Stimulated activated CD4-positive, alpha-beta T cell treated with anti-CD3 and anti-CD28 coated beads, Interleukin-4, amount 100 ng/mL, for 4 hours (primary cell): Measurements from ENCODE around the gene DCAF7.

Experiments
- DNase-seq, 2 experiments: peaks; one replicate each; pipeline ENCODE4 v3.0.0-alpha.2; 2020

Gene DCAF7

GRCh38 chr17:63634163-63634562, 83.9 kb downstream of the DCAF7 start:
- DNase-seq = no peak

GRCh38 chr17:63634816-63635215, 84.5 kb downstream of the DCAF7 start:
- DNase-seq = no peak

- no peak for DNase-seq
Observed at GRCh38 chr17:63635290-63635689, 85.0 kb downstream of the DCAF7 start.

DNA sequence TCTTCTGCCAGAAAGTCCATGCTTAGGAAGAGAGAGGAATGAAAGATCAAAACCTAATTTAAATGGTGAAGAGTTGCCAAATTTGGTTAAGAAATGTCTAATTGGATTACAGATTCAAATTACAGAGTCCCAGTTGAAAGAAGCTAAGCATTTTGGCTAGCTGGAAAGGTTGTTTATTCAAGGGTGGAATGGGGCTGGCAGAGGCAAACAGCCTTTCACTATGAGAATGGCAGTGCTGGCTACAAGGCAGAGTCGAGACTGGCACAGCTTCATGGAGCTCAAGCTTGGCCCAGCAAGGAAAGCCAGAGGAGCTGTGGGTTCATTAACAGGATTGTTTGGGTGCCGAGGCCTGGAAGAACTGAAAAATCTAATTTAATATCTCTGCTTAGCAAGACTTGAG, 85.5 kb downstream of the DCAF7 start:
- DNase-seq = no peak

- no peak for DNase-seq
Observed at GRCh38 chr17:63639125-63639524, 88.8 kb downstream of the DCAF7 start.

DNA sequence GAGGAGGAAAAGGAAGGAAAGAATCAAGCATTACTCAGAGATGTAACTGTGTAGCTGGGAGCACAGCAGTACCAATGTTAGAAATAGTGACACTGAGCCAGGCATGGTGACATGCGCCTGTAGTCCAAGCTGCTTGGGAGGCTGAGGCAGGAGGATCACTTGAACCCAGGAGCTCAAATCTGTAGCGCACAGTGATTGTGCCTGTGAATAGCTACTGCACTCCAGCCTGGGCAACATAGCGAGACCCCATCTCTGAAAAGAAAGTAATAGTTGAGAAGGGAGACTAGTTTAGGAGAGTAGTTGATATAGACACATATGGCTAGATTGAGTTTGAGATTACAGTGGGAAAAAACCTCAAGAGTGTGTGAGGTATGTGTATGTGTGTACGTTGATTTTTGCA, 89.8 kb downstream of the DCAF7 start:
- DNase-seq = no peak

DNA sequence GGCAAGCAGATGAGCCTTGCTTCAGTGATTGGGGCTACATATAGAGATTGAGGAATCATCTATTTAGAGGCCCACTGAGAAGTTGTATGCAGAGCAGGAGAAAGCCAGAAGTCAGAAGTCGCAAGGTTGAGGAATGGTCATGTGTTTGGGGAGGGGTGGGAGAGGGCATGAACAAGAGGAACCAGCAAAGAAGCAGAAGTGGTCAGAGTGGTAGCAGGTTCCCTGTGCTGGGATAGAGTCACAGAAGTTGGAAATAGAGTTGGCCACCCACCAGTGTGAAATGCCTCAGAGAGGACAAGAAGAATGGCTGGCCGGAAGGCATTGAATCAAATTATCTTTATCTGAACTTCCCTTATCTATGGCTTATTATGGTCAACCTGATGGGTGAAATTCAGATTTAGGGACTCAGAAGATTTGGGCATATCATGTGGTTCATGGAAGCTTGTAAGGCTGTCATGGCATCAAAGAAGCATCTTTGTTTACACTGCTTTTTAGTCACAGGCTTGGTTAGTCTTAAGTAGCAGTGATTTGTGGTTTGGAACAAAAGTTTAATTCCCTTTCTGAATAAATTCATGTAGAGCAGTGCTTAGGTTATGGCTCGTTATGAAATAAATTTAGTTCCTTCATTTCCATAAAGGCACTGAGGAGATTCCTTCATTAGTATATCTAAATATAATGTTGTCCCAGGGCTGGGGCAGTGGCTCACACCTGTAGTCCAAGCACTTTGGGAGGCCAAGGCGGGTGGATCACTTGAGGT, 91.6 kb downstream of the DCAF7 start:
- no peak for DNase-seq
